Stimulated activated effector memory CD8-positive, alpha-beta T cell treated with anti-CD3 and anti-CD28 coated beads, Interleukin-12 subunit alpha, Interleukin-12 subunit beta, amount 100 ng/mL, for 72 hours (primary cell): Measurements from ENCODE around the gene SDK2.

Experiments
- ATAC-seq: fragments of 150-1000 bp; cut with Tn5 transposase; 2 replicates; pipeline ENCODE4 v1.10.0; 2021
- DNase-seq, 2 donors: peaks; one replicate each; pipeline ENCODE4 v3.0.0; 2021 to 2022; ENCODE audit warnings: low spot score in 2 of 2
- H3K27ac Mint-ChIP-seq: one replicate; pipeline ENCODE4 v1.8.0; 2022; ENCODE audit warnings: mild to moderate bottlenecking, mixed read lengths
- H3K36me3 Mint-ChIP-seq: one replicate; pipeline ENCODE4 v1.8.0; 2022; ENCODE audit warnings: mild to moderate bottlenecking, mixed read lengths
- H3K4me1 Mint-ChIP-seq: one replicate; pipeline ENCODE4 v1.8.0; 2022; ENCODE audit warnings: mixed read lengths
- H3K4me3 Mint-ChIP-seq: one replicate; pipeline ENCODE4 v1.8.0; 2022; ENCODE audit warnings: mild to moderate bottlenecking, mixed read lengths
- H3K9me3 Mint-ChIP-seq: one replicate; pipeline ENCODE4 v1.8.0; 2022; ENCODE audit warnings: mixed read lengths

The SDK2 gene

GRCh38 chr17:73580073-73580710 is 64.1 kb downstream of the SDK2 start:
- Mint-ChIP-seq H3K36me3 (no peaks in the 10 kb centered on the region), H3K4me3 (no peak overlapping the region), H3K9me3 (no peaks in the 10 kb centered on the region), H3K4me1 (no peaks in the 10 kb centered on the region), H3K27ac (no peak overlapping the region)
- DNase-seq, result no peak
- ATAC-seq, result no peak

DNA sequence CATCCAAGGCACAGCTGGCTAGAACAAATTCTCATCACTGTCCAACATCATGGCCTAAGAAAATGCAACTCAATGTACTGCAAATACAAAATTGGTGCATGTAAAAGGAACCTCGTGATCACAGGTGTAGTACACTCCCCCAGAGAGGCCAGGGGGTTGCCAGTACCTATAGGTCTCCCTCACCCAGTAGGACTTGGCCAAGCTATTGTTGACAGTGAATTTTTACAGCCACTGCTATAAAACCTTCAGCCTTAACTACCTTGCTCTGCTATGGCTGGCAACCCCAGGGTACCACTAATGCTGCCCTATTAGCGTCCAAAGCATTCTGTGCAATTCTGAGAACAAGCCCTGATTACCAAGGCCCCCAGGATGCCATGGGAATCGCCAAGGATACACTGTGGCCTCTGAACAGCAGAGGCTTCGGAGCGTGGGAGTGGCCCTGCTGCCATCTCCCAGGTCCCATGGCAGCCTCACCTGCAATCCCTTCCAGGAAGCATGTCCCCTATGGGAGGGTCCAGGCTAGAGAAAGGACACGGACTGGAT is 67.6 kb downstream of the SDK2 start:
- Mint-ChIP-seq H3K9me3 (no peaks in the 10 kb centered on the region), H3K4me1 (no peaks in the 10 kb centered on the region), H3K27ac (no peak overlapping the region), H3K4me3 (no peak overlapping the region), H3K36me3 (no peaks in the 10 kb centered on the region)
- ATAC-seq (no peak), DNase-seq (no peak)

- no peak for ATAC-seq
- Mint-ChIP-seq H3K4me3 (no peak overlapping the region), H3K4me1 (no peaks in the 10 kb centered on the region), H3K27ac (no peak overlapping the region), H3K36me3 (no peaks in the 10 kb centered on the region), H3K9me3 (no peaks in the 10 kb centered on the region)
- no peak for DNase-seq
Measured at GRCh38 chr17:73575470-73576221, 68.6 kb downstream of the SDK2 start.

DNA sequence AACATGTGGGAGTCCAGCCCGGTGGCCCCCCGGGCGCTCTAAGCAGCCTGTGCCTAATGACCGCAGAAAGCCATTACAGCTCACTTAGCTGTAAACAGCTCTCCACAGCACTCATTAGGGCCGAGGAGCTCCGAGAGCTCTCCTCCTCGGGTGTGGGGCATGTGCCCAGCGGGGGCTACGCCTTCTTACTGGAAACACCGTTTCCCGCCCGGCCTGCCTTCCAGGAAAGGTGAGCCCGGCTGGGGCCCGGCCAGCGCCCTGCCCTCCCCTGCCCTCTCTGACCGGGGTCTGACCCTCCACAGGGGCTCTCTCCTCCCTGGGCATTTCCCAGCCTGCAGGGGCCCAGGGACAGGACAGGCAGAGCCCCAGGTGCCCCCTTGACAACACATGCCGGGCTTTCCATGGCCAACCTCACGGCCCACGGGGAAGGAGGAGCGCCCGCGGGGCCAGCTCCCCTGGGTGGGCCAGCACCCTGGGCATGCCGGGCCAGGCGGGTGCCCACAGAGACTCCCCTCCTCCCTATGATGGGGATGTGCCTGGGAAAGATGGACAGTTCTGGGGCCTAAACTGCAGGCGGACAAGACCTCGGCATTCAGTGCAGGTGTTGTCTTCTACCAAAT is 72.6 kb downstream of the SDK2 start:
- H3K4me3 Mint-ChIP-seq, result no peak overlapping the region
- H3K27ac Mint-ChIP-seq, result no peak overlapping the region
- H3K9me3 Mint-ChIP-seq, result no peaks in the 10 kb centered on the region

DNA sequence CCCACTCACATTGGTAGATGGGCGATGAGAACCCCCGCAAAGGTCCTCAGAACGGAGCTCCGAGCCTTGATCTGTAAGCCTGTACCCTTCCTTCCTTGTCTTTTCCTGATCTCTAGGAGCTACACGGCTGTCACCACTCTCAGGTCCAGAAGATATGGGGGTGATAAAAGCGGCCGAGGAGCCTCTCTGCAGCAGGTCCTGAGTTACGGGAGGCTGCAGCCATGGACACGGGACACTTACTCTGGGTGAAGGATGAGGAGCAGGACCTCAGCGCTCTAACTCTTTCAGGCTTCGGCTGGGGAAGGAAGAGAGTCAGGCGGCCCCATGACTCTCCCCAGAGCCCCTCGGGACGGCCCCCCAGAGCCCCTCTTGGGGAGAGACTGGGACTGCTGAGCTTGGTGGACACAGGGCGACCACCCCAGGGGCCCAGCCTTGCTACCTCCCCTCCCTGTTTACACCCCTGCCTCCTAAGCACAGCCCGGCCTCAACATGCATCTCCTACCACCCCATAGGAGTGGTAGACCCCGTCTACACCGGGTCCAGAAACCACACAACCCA is 74.4 kb downstream of the SDK2 start:
- Mint-ChIP-seq H3K4me3 (no peak overlapping the region), H3K9me3 (no peaks in the 10 kb centered on the region), H3K27ac (no peak overlapping the region), H3K4me1 (peaks cover 6% of the 10 kb centered on the region), H3K36me3 (no peaks in the 10 kb centered on the region)
- ATAC-seq (no peak), DNase-seq (no peak)

More for the DNA sequence above, 72.6 kb downstream of the SDK2 start:
- Mint-ChIP-seq H3K4me1 (peaks cover 6% of the 10 kb centered on the region), H3K36me3 (no peaks in the 10 kb centered on the region)
- no peak for DNase-seq
- ATAC-seq, result no peak

GRCh38 chr17:73568934-73569333 is 75.3 kb downstream of the SDK2 start:
- ATAC-seq (no peak), DNase-seq (no peak)
- Mint-ChIP-seq H3K9me3 (no peaks in the 10 kb centered on the region), H3K36me3 (no peaks in the 10 kb centered on the region), H3K4me1 (peaks cover 6% of the 10 kb centered on the region), H3K4me3 (no peak overlapping the region), H3K27ac (no peak overlapping the region)

- Mint-ChIP-seq H3K4me3 (no peak overlapping the region), H3K27ac (no peak overlapping the region), H3K36me3 (no peaks in the 10 kb centered on the region), H3K9me3 (no peaks in the 10 kb centered on the region), H3K4me1 (peaks cover 6% of the 10 kb centered on the region)
- peak; percentile 83 for ATAC-seq
- peak in 1 of 2 donors; percentile 67 for DNase-seq
Measured at GRCh38 chr17:73566905-73567782, 77.1 kb downstream of the SDK2 start.

- no peaks in the 10 kb centered on the region for H3K36me3 Mint-ChIP-seq
- DNase-seq (no peak), ATAC-seq (no peak)
- no peaks in the 10 kb centered on the region for H3K9me3 Mint-ChIP-seq
- H3K27ac Mint-ChIP-seq, result no peak overlapping the region
- no peak overlapping the region for H3K4me3 Mint-ChIP-seq
- peaks cover 14% of the 10 kb centered on the region for H3K4me1 Mint-ChIP-seq
Measured at GRCh38 chr17:73564843-73565242, 79.4 kb downstream of the SDK2 start.

DNA sequence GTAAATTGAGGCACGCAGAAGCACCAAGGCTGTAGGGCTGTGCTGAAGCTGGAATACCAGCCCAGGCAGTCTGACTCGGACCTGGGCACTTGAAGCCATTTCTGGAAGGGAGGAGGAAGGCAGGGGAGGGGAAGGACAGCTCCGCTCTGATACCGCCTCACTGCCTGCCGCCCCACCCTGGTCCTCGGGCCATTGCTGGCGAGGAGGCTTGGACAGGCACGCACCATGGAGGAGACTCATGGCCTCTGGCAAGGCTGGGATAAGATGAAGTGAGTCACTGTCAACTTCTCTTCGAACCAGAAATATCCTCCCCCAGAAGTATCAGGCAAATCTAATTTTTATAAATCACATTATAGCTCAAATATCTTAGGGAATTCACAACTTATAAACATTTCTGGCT is 81.3 kb downstream of the SDK2 start:
- Mint-ChIP-seq H3K27ac (no peak overlapping the region), H3K4me1 (peaks cover 9% of the 10 kb centered on the region), H3K9me3 (no peaks in the 10 kb centered on the region), H3K4me3 (no peak overlapping the region), H3K36me3 (no peaks in the 10 kb centered on the region)
- ATAC-seq (no peak), DNase-seq (no peak)

DNA sequence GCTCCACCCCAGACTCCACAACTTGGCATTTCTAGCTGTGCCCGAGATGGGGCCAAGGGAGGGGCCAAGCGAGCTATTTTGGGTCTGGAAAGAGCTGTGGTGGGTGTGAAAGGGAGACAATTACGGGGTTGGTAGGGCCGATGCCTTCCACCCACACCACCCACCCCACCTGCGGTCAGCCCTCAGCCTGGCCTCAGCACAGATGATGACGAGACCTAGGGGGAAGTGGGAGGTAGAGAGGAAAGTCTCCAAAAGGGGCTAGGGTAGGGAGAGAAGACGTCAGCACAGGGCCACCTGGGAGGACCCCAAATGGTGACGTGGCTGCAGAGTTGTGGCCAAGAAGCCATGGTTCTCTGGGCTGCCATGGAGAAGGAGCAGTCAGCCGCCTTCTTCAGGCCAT is 83.1 kb downstream of the SDK2 start:
- no peak for ATAC-seq
- H3K27ac Mint-ChIP-seq, result no peak overlapping the region
- no peaks in the 10 kb centered on the region for H3K36me3 Mint-ChIP-seq
- no peak overlapping the region for H3K4me3 Mint-ChIP-seq
- DNase-seq, result no peak
- peaks cover 9% of the 10 kb centered on the region for H3K4me1 Mint-ChIP-seq
- no peaks in the 10 kb centered on the region for H3K9me3 Mint-ChIP-seq

GRCh38 chr17:73560661-73561060 is 83.6 kb downstream of the SDK2 start:
- Mint-ChIP-seq H3K4me1 (peaks cover 9% of the 10 kb centered on the region), H3K9me3 (no peaks in the 10 kb centered on the region), H3K36me3 (no peaks in the 10 kb centered on the region), H3K4me3 (no peak overlapping the region), H3K27ac (no peak overlapping the region)
- DNase-seq (no peak), ATAC-seq (no peak)

- H3K36me3 Mint-ChIP-seq, result no peaks in the 10 kb centered on the region
- H3K4me3 Mint-ChIP-seq, result no peak overlapping the region
- H3K27ac Mint-ChIP-seq, result no peak overlapping the region
- DNase-seq (no peak), ATAC-seq (no peak)
- H3K4me1 Mint-ChIP-seq, result peaks cover 9% of the 10 kb centered on the region
- peaks cover 2% of the 10 kb centered on the region for H3K9me3 Mint-ChIP-seq
Measured at GRCh38 chr17:73559532-73559931, 84.7 kb downstream of the SDK2 start.

- Mint-ChIP-seq H3K36me3 (no peaks in the 10 kb centered on the region), H3K4me3 (no peak overlapping the region), H3K9me3 (peaks cover 3% of the 10 kb centered on the region), H3K4me1 (peaks cover 6% of the 10 kb centered on the region), H3K27ac (peak overlapping the region; percentile 50)
- DNase-seq (no peak), ATAC-seq (no peak)
Measured at GRCh38 chr17:73555199-73555960, 88.9 kb downstream of the SDK2 start.

GRCh38 chr17:73554498-73554897 is 89.7 kb downstream of the SDK2 start:
- Mint-ChIP-seq H3K4me3 (no peak overlapping the region), H3K36me3 (no peaks in the 10 kb centered on the region), H3K4me1 (peaks cover 6% of the 10 kb centered on the region), H3K27ac (peak overlapping the region; percentile 50), H3K9me3 (peaks cover 3% of the 10 kb centered on the region)
- ATAC-seq (no peak), DNase-seq (no peak)
